GM18951 (cell line): ENCODE results near the gene MEP1B.

Experiments used
- POLR2A ChIP-seq: IDR thresholded peaks from 4 replicates; pipeline ENCODE4 v1.6.1; 2011; ENCODE audit warnings: mild to moderate bottlenecking; ENCODE audit not compliant: insufficient read length, insufficient read depth; ENCODE audit errors: extremely low read depth
- in situ Hi-C: fragments of 300-500 bp; cut with MboI; formaldehyde crosslinking; loops from one replicate; pipeline ENCODE4 v1.12.0; 2022; ENCODE audit warnings: low sequenced_read_pairs, mixed read lengths, inconsistent platforms; ENCODE audit not compliant: unreplicated experiment

MEP1B gene

GRCh38 chr18:32261003-32261402 is 71.2 kb downstream of the MEP1B start:
- TF ChIP-seq POLR2A: no peak
- in situ Hi-C loops: no loop called here

DNA sequence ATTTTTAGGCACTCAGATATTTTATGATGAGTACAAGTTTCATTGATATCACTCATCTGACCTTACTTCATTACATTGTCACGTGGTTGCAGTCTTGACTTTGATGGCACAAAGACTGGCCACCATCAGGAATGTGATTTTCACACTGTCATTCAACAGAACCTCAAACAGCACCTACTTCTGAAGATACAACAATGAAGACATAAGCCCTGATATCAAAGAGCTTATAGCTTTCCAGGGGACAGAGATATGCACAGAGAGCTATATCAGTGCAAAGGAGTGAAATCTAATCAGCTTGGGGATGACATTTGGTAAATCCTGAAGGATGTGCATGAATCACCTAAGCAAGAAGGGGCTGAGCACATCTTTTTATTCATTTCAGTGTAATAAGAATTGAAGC is 72.3 kb downstream of the MEP1B start:
- in situ Hi-C loops: no loop called here
- TF ChIP-seq POLR2A: no peak

DNA sequence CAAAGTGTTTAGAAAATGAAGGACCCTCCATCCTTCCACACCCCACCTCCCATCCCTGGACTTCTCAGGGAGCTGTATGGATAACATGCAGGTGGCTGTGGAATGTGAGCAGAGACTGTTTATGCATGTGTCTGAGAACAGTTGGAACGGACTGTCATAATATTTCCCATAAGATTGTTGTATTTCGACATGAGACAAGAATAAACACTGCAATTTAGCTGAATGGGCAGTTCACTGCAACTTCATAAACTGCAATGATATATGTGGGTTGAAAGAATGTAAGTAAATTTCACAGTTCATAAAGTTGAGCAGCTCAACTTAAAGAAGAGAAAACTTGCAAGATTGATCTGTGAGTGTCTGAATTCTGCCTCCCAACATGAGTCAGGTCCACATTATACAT is 74.6 kb downstream of the MEP1B start:
- in situ Hi-C loops: no loop called here
- no peak for TF ChIP-seq POLR2A

DNA sequence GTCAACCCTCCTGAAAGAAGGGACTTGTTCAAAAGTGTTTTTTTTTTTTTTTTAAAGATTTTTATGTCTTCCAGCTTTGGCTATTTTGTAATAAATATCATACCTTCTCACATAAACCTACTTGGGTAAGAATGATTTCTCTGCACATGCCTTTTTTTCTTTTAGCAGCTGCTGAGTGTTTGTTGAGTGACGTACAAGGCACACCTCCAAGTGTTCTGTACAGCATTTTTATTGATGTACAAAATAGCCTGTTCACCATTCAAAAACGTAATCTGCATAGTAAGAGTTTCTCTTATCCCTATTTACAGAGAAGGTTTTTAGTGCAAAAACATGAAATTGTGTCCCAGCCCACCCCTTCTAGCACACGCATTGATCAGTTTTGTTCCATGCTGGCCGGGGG is 77.6 kb downstream of the MEP1B start:
- in situ Hi-C loops: no loop called here
- TF ChIP-seq POLR2A: no peak
